B cell (primary cell): ENCODE measurements around the gene GP1BB. TPM values are rescaled to one million over a fixed set of nuclear protein-coding genes. Genes with fewer than 3 reads are reported as not detected.

Experiments used
- ATAC-seq: fragments of 200-7000 bp; cut with Tn5 transposase; one replicate; pipeline ENCODE4 v1.10.0; 2021; ENCODE audit warnings: low read depth, mild to moderate bottlenecking, moderate number of reproducible peaks, moderate library complexity
- CTCF ChIA-PET: fragments of 350-600 bp; sonication (Branson Sonifier 250); formaldehyde crosslinking; loops from one replicate; lab custom pipeline; 2021; ENCODE audit warnings: antibody characterized with exemption, inconsistent platforms; lab: Charles Lee
- POLR2A ChIA-PET: fragments of 350-600 bp; sonication (Branson Sonifier 250); formaldehyde crosslinking; loops from one replicate; lab custom pipeline; 2021; ENCODE audit warnings: antibody characterized with exemption; lab: Charles Lee
- DNase-seq: peaks from one replicate; pipeline ENCODE4 v3.0.0; 2013
- H2AFZ ChIP-seq: 2 replicates; pipeline ENCODE4 v1.6.1; 2012; ENCODE audit warnings: mild to moderate bottlenecking, low read depth, low read length; ENCODE audit not compliant: insufficient read depth, poor library complexity, severe bottlenecking
- H3K27ac ChIP-seq, 2 donors: 1 replicate in 1 of 2; 2 replicates in 1 of 2; pipeline ENCODE4 v1.5.1; 2012 to 2013; ENCODE audit warnings: low read length in 2 of 2, mild to moderate bottlenecking in 2 of 2, moderate library complexity in 1 of 2
- H3K27me3 ChIP-seq, 4 experiments: fragments of 200-600 bp in 1 of 4; sonication (generic) in 1 of 4; replicated peaks in 1 of 4; 1 replicate in 2 of 4; 2 replicates in 2 of 4; pipeline versions ENCODE4 v1.6.1 to v1.7.0; 2013 to 2016; ENCODE audit warnings: low read length in 3 of 4, mild to moderate bottlenecking in 2 of 4, mixed read lengths in 1 of 4, moderate library complexity in 1 of 4; ENCODE audit not compliant: insufficient read depth in 4 of 4, control insufficient read depth in 3 of 4; ENCODE audit errors: control extremely low read depth in 1 of 4
- H3K36me3 ChIP-seq, 2 experiments: replicated peaks in 1 of 2; 1 replicate in 1 of 2; 2 replicates in 1 of 2; pipeline versions ENCODE4 v1.6.1 to v1.7.1; 2013; ENCODE audit warnings: low read length in 1 of 2; ENCODE audit not compliant: insufficient read depth in 2 of 2, control insufficient read depth in 1 of 2; ENCODE audit errors: control extremely low read depth in 1 of 2, extremely low read depth in 1 of 2
- H3K4me1 ChIP-seq, 2 donors: fragments of 200-600 bp in 1 of 2; sonication (generic) in 1 of 2; 1 replicate in 1 of 2; 2 replicates in 1 of 2; pipeline versions ENCODE4 v1.5.1 to v1.6.1; 2013 to 2017; ENCODE audit warnings: low read length in 2 of 2; ENCODE audit not compliant: control insufficient read depth in 2 of 2, insufficient read depth in 2 of 2
- H3K4me2 ChIP-seq: replicated peaks from 2 replicates; pipeline ENCODE3; 2012; ENCODE audit warnings: mild to moderate bottlenecking, low read depth, low read length; ENCODE audit not compliant: poor library complexity, severe bottlenecking
- H3K4me3 ChIP-seq, 5 experiments: fragments of 200-600 bp in 1 of 5; sonication (generic) in 1 of 5; 1 replicate in 3 of 5; 2 replicates in 2 of 5; pipeline versions ENCODE4 v1.5.1 to v1.7.0; 2011 to 2016; ENCODE audit warnings: low read length in 4 of 5, mild to moderate bottlenecking in 4 of 5, low read depth in 2 of 5, control low read depth in 1 of 5, moderate library complexity in 1 of 5; ENCODE audit not compliant: insufficient read depth in 1 of 5; ENCODE audit errors: control extremely low read depth in 1 of 5, extremely low read depth in 1 of 5
- H3K79me2 ChIP-seq: fragments of 200-600 bp; sonication (generic); one replicate; pipeline ENCODE4 v1.6.0; 2016; ENCODE audit warnings: low read length; ENCODE audit not compliant: control insufficient read depth, insufficient read depth
- H3K9ac ChIP-seq: fragments of 200-600 bp; sonication (generic); 2 replicates; pipeline ENCODE4 v1.6.1; 2017; ENCODE audit warnings: mild to moderate bottlenecking, low read length, moderate library complexity
- H3K9me3 ChIP-seq, 3 donors: one replicate each; pipeline versions ENCODE4 v1.6.1 to v1.7.1; 2013; ENCODE audit warnings: low read length in 2 of 3; ENCODE audit not compliant: control insufficient read depth in 2 of 3, insufficient read depth in 1 of 3; ENCODE audit errors: control extremely low read depth in 1 of 3
- H4K20me1 ChIP-seq: 2 replicates; pipeline ENCODE4 v1.6.0; 2012; ENCODE audit warnings: mild to moderate bottlenecking, low read length; ENCODE audit not compliant: insufficient read depth, control insufficient read depth, poor library complexity, severe bottlenecking
- H3K27ac Mint-ChIP-seq: one replicate; pipeline ENCODE4 v1.8.0; 2021; ENCODE audit warnings: mixed read lengths
- H3K27me3 Mint-ChIP-seq: one replicate; pipeline ENCODE4 v1.8.0; 2021; ENCODE audit warnings: mixed read lengths
- H3K4me1 Mint-ChIP-seq: one replicate; pipeline ENCODE4 v1.8.0; 2021; ENCODE audit warnings: mixed read lengths
- H3K4me3 Mint-ChIP-seq: one replicate; pipeline ENCODE4 v1.8.0; 2021; ENCODE audit warnings: mixed read lengths
- H3K9me3 Mint-ChIP-seq: one replicate; pipeline ENCODE4 v1.8.0; 2022; ENCODE audit warnings: mixed read lengths; ENCODE audit not compliant: insufficient read depth
- EZH2 ChIP-seq: IDR thresholded peaks from 2 replicates; pipeline ENCODE4 v1.6.1; 2012; ENCODE audit warnings: borderline replicate concordance, low read depth, mild to moderate bottlenecking, moderate library complexity, low read length; ENCODE audit not compliant: insufficient read depth, poor library complexity, severe bottlenecking
- WGBS: methylation state at CpG from one replicate; pipeline ENCODE4 v1.1.5; 2013; ENCODE audit warnings: missing lambda C conversion rate; ENCODE audit not compliant: insufficient coverage; 5-methylcytosine and 5-hydroxymethylcytosine counted together
- intact Hi-C: fragments of 100-400 bp; cut with micrococcal nuclease; formaldehyde crosslinking; loops from one replicate; pipeline ENCODE4 v1.10.0; 2022
- polyA plus RNA-seq: library from polyadenylated mRNA; depleted of rRNA; stranded (reverse); fragments of >200 nt; gene quantifications from 2 replicates; pipeline ENCODE4 v1.2.3, GENCODE V29; 2012
- total RNA-seq, 2 donors: library from RNA; stranded (reverse); fragments of 120-200 nt in 1 of 2; gene quantifications; 1 replicate in 1 of 2; 2 replicates in 1 of 2; pipeline versions ENCODE4 v1.2.3 to v1.2.4, GENCODE V29; 2013 to 2022
- TF ChIP-seq, protein P1 (sequence below): fragments of 200-600 bp; IDR thresholded peaks from one replicate; pipeline ENCODE4 v1.8.0; 2022; ENCODE audit warnings: antibody characterized with exemption, mild to moderate bottlenecking

Gene GP1BB
- total and polyA plus RNA-seq, 2 donors (not counting 1 experiment from before 2014, with no cell fraction given): 0.31 TPM; not detected in 1

DNA sequence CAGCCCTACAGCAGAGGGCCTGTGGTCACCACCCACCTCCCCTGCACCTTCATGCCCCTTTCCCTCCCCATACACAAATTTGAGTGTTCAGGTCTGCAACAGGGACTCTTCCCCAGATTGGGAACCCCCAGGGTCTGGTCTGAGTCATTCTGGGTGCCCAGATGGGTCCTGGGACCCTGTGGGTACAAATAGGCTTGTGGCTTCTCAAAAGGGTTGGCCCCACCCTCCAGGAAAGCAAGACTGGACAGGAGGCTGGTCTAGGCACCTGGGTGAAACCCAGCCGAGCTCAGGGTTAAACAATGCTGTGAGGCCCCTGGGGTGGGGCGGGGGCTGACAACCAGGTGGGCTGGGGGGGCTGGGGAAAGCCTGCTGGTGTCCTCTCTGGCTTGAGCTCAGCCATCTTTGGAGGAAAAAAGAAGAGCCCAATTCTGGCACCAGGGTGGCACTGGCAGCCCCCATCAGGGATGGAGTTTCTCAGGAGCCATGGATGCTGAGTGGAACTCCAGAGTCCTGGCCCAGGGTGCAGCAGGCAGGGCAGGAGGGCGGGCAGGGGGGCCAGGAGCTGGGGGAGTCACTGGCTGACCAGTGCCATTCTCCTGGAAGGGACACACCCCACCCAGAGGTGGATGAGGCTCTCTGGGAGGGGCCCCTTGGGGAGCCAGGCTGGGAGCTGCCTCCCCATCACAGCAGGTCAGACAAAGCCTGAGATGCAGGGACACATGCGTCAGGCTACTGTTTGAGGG, 8.0 kb upstream of the GP1BB start:
- Histone ChIP-seq H4K20me1 (no peaks in the 10 kb centered on the region), H3K4me3 (peak overlapping the region in 1 of 5 experiments; percentile 23), H3K9me3 (peaks cover 0 to 8% (median 0%) of the 10 kb centered on the region in 3 donors), H3K36me3 (no peaks in the 10 kb centered on the region), H3K9ac (peak overlapping the region; percentile 42), H3K4me1 (peaks cover 17 to 26% of the 10 kb centered on the region in 2 donors), H3K79me2 (no peaks in the 10 kb centered on the region), H3K27ac (no peak overlapping the region), H3K4me2 (peak overlapping the region; percentile 80), H3K27me3 (peaks cover 0 to 57% (median 19%) of the 10 kb centered on the region in 4 experiments), H2AFZ (no peak overlapping the region)
- peak overlapping the region; percentile 72 for H3K4me3 Mint-ChIP-seq
- DNase-seq (peak; percentile 10), ATAC-seq (no peak)
- WGBS: 67% methylated on average over 3 of the region's 4 CpGs
- TF ChIP-seq, protein P1, sequence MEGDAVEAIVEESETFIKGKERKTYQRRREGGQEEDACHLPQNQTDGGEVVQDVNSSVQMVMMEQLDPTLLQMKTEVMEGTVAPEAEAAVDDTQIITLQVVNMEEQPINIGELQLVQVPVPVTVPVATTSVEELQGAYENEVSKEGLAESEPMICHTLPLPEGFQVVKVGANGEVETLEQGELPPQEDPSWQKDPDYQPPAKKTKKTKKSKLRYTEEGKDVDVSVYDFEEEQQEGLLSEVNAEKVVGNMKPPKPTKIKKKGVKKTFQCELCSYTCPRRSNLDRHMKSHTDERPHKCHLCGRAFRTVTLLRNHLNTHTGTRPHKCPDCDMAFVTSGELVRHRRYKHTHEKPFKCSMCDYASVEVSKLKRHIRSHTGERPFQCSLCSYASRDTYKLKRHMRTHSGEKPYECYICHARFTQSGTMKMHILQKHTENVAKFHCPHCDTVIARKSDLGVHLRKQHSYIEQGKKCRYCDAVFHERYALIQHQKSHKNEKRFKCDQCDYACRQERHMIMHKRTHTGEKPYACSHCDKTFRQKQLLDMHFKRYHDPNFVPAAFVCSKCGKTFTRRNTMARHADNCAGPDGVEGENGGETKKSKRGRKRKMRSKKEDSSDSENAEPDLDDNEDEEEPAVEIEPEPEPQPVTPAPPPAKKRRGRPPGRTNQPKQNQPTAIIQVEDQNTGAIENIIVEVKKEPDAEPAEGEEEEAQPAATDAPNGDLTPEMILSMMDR: no peak
- no peak for TF ChIP-seq EZH2
- H3K4me1 Mint-ChIP-seq: peaks cover 13% of the 10 kb centered on the region
- no peaks in the 10 kb centered on the region for H3K9me3 Mint-ChIP-seq
- no peak overlapping the region for H3K27ac Mint-ChIP-seq
- POLR2A ChIA-PET: no interaction called here
- H3K27me3 Mint-ChIP-seq: peaks cover 35% of the 10 kb centered on the region
- intact Hi-C loops: no loop called here
- CTCF ChIA-PET: interaction anchor here (0.6 kb wide), 1 partner anchor 53 kb away, joined by 3 read pairs; no protein-coding TSS in a partner anchor
